HG03469 (cell line): Measurements from ENCODE around the gene SLC25A31.
A peak's percentile ranks its signal among the peaks of the same experiment; 100 is the strongest.

Experiments used
- ATAC-seq: cut with Tn5 transposase; IDR thresholded peaks from one replicate; pipeline ENCODE4 v1.9.1; 2021; ENCODE audit warnings: mild to moderate bottlenecking, moderate library complexity, moderate number of reproducible peaks; ENCODE audit not compliant: unreplicated experiment

Gene SLC25A31

GRCh38 chr4:127776620-127777019 is 46.4 kb downstream of the SLC25A31 start:
- ATAC-seq = no peak

GRCh38 chr4:127777487-127777886 is 47.3 kb downstream of the SLC25A31 start:
- ATAC-seq = no peak

GRCh38 chr4:127778102-127778501 is 47.9 kb downstream of the SLC25A31 start:
- no peak for ATAC-seq

GRCh38 chr4:127780598-127780997 is 50.4 kb downstream of the SLC25A31 start:
- ATAC-seq = no peak

GRCh38 chr4:127781300-127782024 is 51.3 kb downstream of the SLC25A31 start:
- peak; percentile 15 for ATAC-seq

GRCh38 chr4:127782025-127782274 is 51.8 kb downstream of the SLC25A31 start:
- peak; percentile 60 for ATAC-seq

- ATAC-seq = peak; percentile 23
Measured at GRCh38 chr4:127782275-127783025, 52.2 kb downstream of the SLC25A31 start, which contains the start of gene HSPA4L. Gene HSPA4L, plus strand, starts transcription at chr4:127782322. Its CDS starts 229 bp downstream, at chr4:127782551.

GRCh38 chr4:127783026-127783769 is 53.0 kb downstream of the SLC25A31 start:
- ATAC-seq = peak; percentile 4

- no peak for ATAC-seq
Measured at GRCh38 chr4:127783955-127784770, 54.0 kb downstream of the SLC25A31 start.

GRCh38 chr4:127788517-127788916 is 58.3 kb downstream of the SLC25A31 start:
- ATAC-seq = no peak

GRCh38 chr4:127791391-127791790 is 61.2 kb downstream of the SLC25A31 start:
- ATAC-seq = no peak

GRCh38 chr4:127793528-127793927 is 63.3 kb downstream of the SLC25A31 start:
- ATAC-seq = no peak

GRCh38 chr4:127799711-127800110 is 69.5 kb downstream of the SLC25A31 start:
- ATAC-seq = no peak

GRCh38 chr4:127809173-127809800 is 79.1 kb downstream of the SLC25A31 start:
- no peak for ATAC-seq

GRCh38 chr4:127810551-127810950 is 80.4 kb downstream of the SLC25A31 start:
- ATAC-seq = no peak

- ATAC-seq = no peak
Measured at GRCh38 chr4:127822430-127822829, 92.2 kb downstream of the SLC25A31 start.
